HG02973 (cell line): ENCODE measurements around the gene CUX1.
"Not testable (repeated sequence)": the region's sequence is repeated elsewhere in the genome, so short reads cannot be mapped to it uniquely, and the experiment has no call there.

ENCODE experiments used
- ATAC-seq: cut with Tn5 transposase; IDR thresholded peaks from one replicate; pipeline ENCODE4 v1.9.1; 2021; ENCODE audit warnings: moderate library complexity; ENCODE audit not compliant: unreplicated experiment

The CUX1 gene

GRCh38 chr7:102120666-102121195 lies 303.3 kb downstream of the CUX1 start:
- no peak for ATAC-seq

- no peak for ATAC-seq
Observed at GRCh38 chr7:102122026-102122425, 304.6 kb downstream of the CUX1 start.

- ATAC-seq: peak; percentile 66
Observed at GRCh38 chr7:102125127-102125596, 307.7 kb downstream of the CUX1 start.

- ATAC-seq: no peak
Observed at GRCh38 chr7:102128303-102128702, 310.9 kb downstream of the CUX1 start.

- no peak for ATAC-seq
Observed at GRCh38 chr7:102129636-102130370, 312.4 kb downstream of the CUX1 start.

- ATAC-seq: no peak
Observed at GRCh38 chr7:102132209-102132752, 314.9 kb downstream of the CUX1 start.

GRCh38 chr7:102138676-102139075 lies 321.2 kb downstream of the CUX1 start:
- no peak for ATAC-seq

GRCh38 chr7:102140952-102141370 lies 323.5 kb downstream of the CUX1 start:
- ATAC-seq: no peak

- not testable (repeated sequence) for ATAC-seq
Observed at GRCh38 chr7:102142433-102142832, 325.0 kb downstream of the CUX1 start.

- no peak for ATAC-seq
Observed at GRCh38 chr7:102146122-102146521, 328.7 kb downstream of the CUX1 start.

- no peak for ATAC-seq
Observed at GRCh38 chr7:102147008-102147407, 329.6 kb downstream of the CUX1 start.

GRCh38 chr7:102148799-102149198 lies 331.4 kb downstream of the CUX1 start:
- ATAC-seq: no peak

- no peak for ATAC-seq
Observed at GRCh38 chr7:102149416-102149815, 332.0 kb downstream of the CUX1 start.

GRCh38 chr7:102150266-102150665 lies 332.8 kb downstream of the CUX1 start:
- ATAC-seq: no peak

GRCh38 chr7:102152672-102153598 lies 335.5 kb downstream of the CUX1 start:
- no peak for ATAC-seq

GRCh38 chr7:102153599-102153946 lies 336.1 kb downstream of the CUX1 start:
- ATAC-seq: no peak

- no peak for ATAC-seq
Observed at GRCh38 chr7:102154425-102154824, 337.0 kb downstream of the CUX1 start.

- ATAC-seq: no peak
Observed at GRCh38 chr7:102155821-102156441, 338.5 kb downstream of the CUX1 start.

- ATAC-seq: no peak
Observed at GRCh38 chr7:102156867-102157266, 339.4 kb downstream of the CUX1 start.

- ATAC-seq: no peak
Observed at GRCh38 chr7:102165136-102165535, 347.7 kb downstream of the CUX1 start.

GRCh38 chr7:102167254-102167653 lies 349.8 kb downstream of the CUX1 start:
- no peak for ATAC-seq
